HepG2 (cell line): ENCODE data around the gene DHX32. TPM values are rescaled to one million over a fixed set of nuclear protein-coding genes. Genes with fewer than 3 reads are reported as not detected.

ENCODE experiments used
- ATAC-seq: fragments of 200-7000 bp; cut with Tn5 transposase; 3 replicates; pipeline ENCODE4 v1.9.1; 2020; ENCODE audit warnings: mild to moderate bottlenecking, moderate library complexity
- BruUV-seq: library from RNA; stranded (reverse); fragments of 400-500 nt; replicated peaks from 2 replicates; lab custom pipeline; 2021; lab: Mats Ljungman, UMichigan
- CTCF ChIA-PET: fragments of 300-600 bp; formaldehyde crosslinking; extraction: SDS; loops from one replicate; lab custom pipeline; 2021; ENCODE audit warnings: low total read pairs, inconsistent platforms, low intra/inter-chr PET ratio; lab: Yijun Ruan, JAX
- POLR2A ChIA-PET: fragments of 350-600 bp; sonication (Branson Sonifier 250); formaldehyde crosslinking; loops from one replicate; lab custom pipeline; 2020; ENCODE audit warnings: antibody characterized with exemption, inconsistent platforms; lab: Yijun Ruan, JAX
- DNase-seq: peaks from one replicate; pipeline ENCODE4 v3.0.0-alpha.2; 2015; ENCODE audit warnings: low spot score
- FAIRE-seq: peaks from 3 replicates; lab custom pipeline; 2011; peaks lifted over from hg19 to GRCh38; lab: Jason Lieb, UNC
- H2AFZ ChIP-seq: one replicate; pipeline ENCODE4 v1.6.1; 2011; ENCODE audit warnings: low read length, inconsistent platforms
- H3K27ac ChIP-seq: fragments of 300-600 bp; 3 replicates; pipeline ENCODE4 v1.8.0; 2011; ENCODE audit warnings: mixed run types, mild to moderate bottlenecking, mixed read lengths, low read length, inconsistent platforms; ENCODE audit not compliant: insufficient read depth; ENCODE audit errors: extremely low read length
- H3K27me3 ChIP-seq, 2 experiments: fragments of 200-600 bp in 1 of 2; 2 replicates in 1 of 2; 3 replicates in 1 of 2; pipeline versions ENCODE4 v1.6.0 to v1.8.0; 2011; ENCODE audit warnings: low read length in 2 of 2, mild to moderate bottlenecking in 2 of 2, moderate library complexity in 2 of 2, inconsistent platforms in 1 of 2; ENCODE audit not compliant: insufficient read depth in 2 of 2, control insufficient read depth in 1 of 2
- H3K36me3 ChIP-seq, 2 experiments: fragments of 200-600 bp in 1 of 2; replicated peaks in 1 of 2; 2 replicates in 1 of 2; 3 replicates in 1 of 2; pipeline versions ENCODE4 v1.5.1 to v1.8.0; 2011; ENCODE audit warnings: low read length in 2 of 2, inconsistent platforms in 1 of 2; ENCODE audit not compliant: insufficient read depth in 2 of 2, control insufficient read depth in 1 of 2
- H3K4me1 ChIP-seq: 2 replicates; pipeline ENCODE4 v1.5.1; 2012; ENCODE audit warnings: low read length, inconsistent platforms; ENCODE audit not compliant: insufficient read depth
- H3K4me2 ChIP-seq: 2 replicates; pipeline ENCODE4 v1.6.0; 2011; ENCODE audit warnings: low read depth, low read length, inconsistent platforms
- H3K4me3 ChIP-seq, 3 experiments: fragments of 200-600 bp in 1 of 3; sonication (generic), shearing (Covaris generic) in 1 of 3; replicated peaks in 1 of 3; 2 replicates each; pipeline ENCODE4 v1.5.1; 2011 to 2016; ENCODE audit warnings: low read length in 3 of 3, inconsistent platforms in 2 of 3, low read depth in 2 of 3, mild to moderate bottlenecking in 2 of 3, control low read depth in 1 of 3, mixed read lengths in 1 of 3; ENCODE audit not compliant: insufficient read depth in 1 of 3
- H3K79me2 ChIP-seq: one replicate; pipeline ENCODE4 v1.6.1; 2011; ENCODE audit warnings: low read length, inconsistent platforms; ENCODE audit not compliant: insufficient read depth
- H3K9ac ChIP-seq: 2 replicates; pipeline ENCODE4 v1.6.0; 2011; ENCODE audit warnings: mild to moderate bottlenecking, low read depth, low read length, inconsistent platforms; ENCODE audit not compliant: insufficient read depth
- H3K9me3 ChIP-seq: 2 replicates; pipeline ENCODE4 v1.5.1; 2012; ENCODE audit warnings: mild to moderate bottlenecking, low read length
- H4K20me1 ChIP-seq: 2 replicates; pipeline ENCODE4 v1.6.0; 2011; ENCODE audit warnings: inconsistent platforms, mild to moderate bottlenecking, low read length, moderate library complexity; ENCODE audit not compliant: insufficient read depth
- DMTF1 ChIP-seq: sonication (generic); formaldehyde crosslinking; IDR thresholded peaks from 2 replicates; pipeline ENCODE4 v1.4.0; 2020; ENCODE audit warnings: mild to moderate bottlenecking, missing genetic modification reagents
- HINFP ChIP-seq: sonication (generic); formaldehyde crosslinking; IDR thresholded peaks from 2 replicates; pipeline ENCODE4 v1.4.0; 2020; ENCODE audit warnings: low read depth, mild to moderate bottlenecking, missing genetic modification reagents
- MED8 ChIP-seq: sonication (generic); formaldehyde crosslinking; IDR thresholded peaks from 2 replicates; pipeline ENCODE4 v1.8.1; 2023; ENCODE audit warnings: mild to moderate bottlenecking, missing genetic modification reagents; ENCODE audit not compliant: insufficient replicate concordance
- MEIS2 ChIP-seq: sonication (generic); formaldehyde crosslinking; IDR thresholded peaks from 2 replicates; pipeline ENCODE4 v1.9.0; 2021; ENCODE audit warnings: mild to moderate bottlenecking, missing genetic modification reagents
- PHF8 ChIP-seq: sonication (generic); formaldehyde crosslinking; IDR thresholded peaks from 2 replicates; pipeline ENCODE4 v1.5.0; 2020; ENCODE audit warnings: missing genetic modification reagents
- RCOR2 ChIP-seq: IDR thresholded peaks from 2 replicates; pipeline ENCODE4 v1.6.1; 2016; ENCODE audit warnings: missing biosample characterization, missing genetic modification reagents
- ZBTB40 ChIP-seq, 2 experiments: fragments of 450-650 bp in 1 of 2; sonication (generic) in 1 of 2; formaldehyde crosslinking in 1 of 2; IDR thresholded peaks; 2 replicates each; pipeline versions ENCODE4 v1.6.1 to v1.8.0; 2016 to 2022; ENCODE audit warnings: antibody characterized with exemption in 1 of 2, mild to moderate bottlenecking in 1 of 2, missing genetic modification reagents in 1 of 2
- ZKSCAN8 ChIP-seq: IDR thresholded peaks from 2 replicates; pipeline ENCODE4 v1.6.1; 2016; ENCODE audit warnings: borderline replicate concordance, missing genetic modification reagents, missing compliant biosample characterization
- ZNF263 ChIP-seq: sonication (generic); formaldehyde crosslinking; IDR thresholded peaks from 2 replicates; pipeline ENCODE4 v1.4.0; 2020; ENCODE audit warnings: missing genetic modification reagents
- ZNF570 ChIP-seq: sonication (generic); formaldehyde crosslinking; IDR thresholded peaks from 2 replicates; pipeline ENCODE4 v1.4.0; 2020; ENCODE audit warnings: mild to moderate bottlenecking, missing genetic modification reagents, borderline replicate concordance
- WGBS: methylation state at CpG from one replicate; pipeline ENCODE4 v1.1.6; 2017; ENCODE audit warnings: low lambda C conversion rate; 5-methylcytosine and 5-hydroxymethylcytosine counted together
- in situ Hi-C: cut with HindIII; loops from 2 replicates; pipeline ENCODE4 v1.10.0; 2017; ENCODE audit warnings: low pct_unique_long_range_greater_than_20kb; ENCODE audit not compliant: extremely low pct_ligation_motif_present
- intact Hi-C: fragments of 100-400 bp; cut with micrococcal nuclease; formaldehyde crosslinking; loops from one replicate; pipeline ENCODE4 v1.10.0; 2022; ENCODE audit not compliant: unreplicated experiment
- polyA plus RNA-seq, 8 experiments: library from polyadenylated mRNA; depleted of rRNA in 3 of 8; stranded (reverse) in 7 of 8; unstranded in 1 of 8; fragments of >200 nt; fragmentation: Illumina TruSeq in 4 of 8; extraction: Trizol in 4 of 8; gene quantifications; 2 replicates each; pipeline versions ENCODE4 v1.2.1 to v1.2.3, GENCODE V29; 2011 to 2016; ENCODE audit warnings: low read depth in 4 of 8, missing spikeins in 1 of 8, mixed read lengths in 1 of 8; ENCODE audit not compliant: insufficient read depth in 1 of 8
- total RNA-seq, 5 experiments: library from RNA; depleted of rRNA; stranded (reverse); fragments of >200 nt; fragmentation: Illumina TruSeq; extraction: Trizol; gene quantifications; 2 replicates each; pipeline ENCODE4 v1.2.3, GENCODE V29; 2016; ENCODE audit warnings: low read depth in 1 of 5

Gene DHX32
- total and polyA plus RNA-seq, 2 of the 13 experiments (the other 11 are each of a cell fraction or from before 2014, with no cell fraction given) = 15.5 to 16.5 TPM

GRCh38 chr10:125811251-125811650, 69.8 kb downstream of the DHX32 start (continued):
- no peak for TF ChIP-seq ZBTB40 (IDR thresholded peaks at IDR 0.05)
- no peak for TF ChIP-seq ZBTB40 (CRISPR knock-in tag; IDR thresholded peaks at IDR 0.05)
- TF ChIP-seq MEIS2 = no peak
- no peak for TF ChIP-seq ZNF570 (CRISPR knock-in tag)
- TF ChIP-seq, all 625 proteins: peak for 0

- Histone ChIP-seq H3K4me3 (no peak overlapping the region), H3K4me1 (no peaks in the 10 kb centered on the region), H3K4me2 (no peak overlapping the region), H3K36me3 (peaks cover 13 to 23% of the 10 kb centered on the region in 2 experiments), H2AFZ (no peak overlapping the region), H3K79me2 (no peaks in the 10 kb centered on the region), H3K27ac (no peak overlapping the region), H3K9me3 (no peaks in the 10 kb centered on the region), H3K9ac (no peak overlapping the region), H4K20me1 (no peaks in the 10 kb centered on the region), H3K27me3 (no peaks in the 10 kb centered on the region)
- CTCF ChIA-PET = no interaction called here
- WGBS = 100% methylated on average over 1 of the region's 1 CpG
- FAIRE-seq (no peak), ATAC-seq (no peak), DNase-seq (no peak)
- BruUV-seq = no TSS peak
- POLR2A ChIA-PET = interaction anchor here (1.4 kb wide), 1 partner anchor 10 kb away, joined by 4 read pairs; no protein-coding TSS in a partner anchor
- in situ Hi-C loops = no loop called here
- intact Hi-C loops = no loop called here
- TF ChIP-seq ZNF263 (no peak), RCOR2 (CRISPR knock-in tag) (no peak), DMTF1 (CRISPR knock-in tag) (no peak), MED8 (CRISPR knock-in tag) (no peak), ZKSCAN8 (CRISPR knock-in tag) (no peak), HINFP (CRISPR knock-in tag) (no peak), PHF8 (CRISPR knock-in tag) (no peak)
Measured at GRCh38 chr10:125808047-125808446, 73.0 kb downstream of the DHX32 start.
